ENCODE results near the gene CDC42BPB. TPM values are rescaled to one million over a fixed set of nuclear protein-coding genes. Genes with fewer than 3 reads are reported as not detected.
"Not testable (repeated sequence)": the region's sequence is repeated elsewhere in the genome, so short reads cannot be mapped to it uniquely, and the experiment has no call there.

Gene CDC42BPB
- total RNA-seq, 1 donor from 2014 or later = 83.1 TPM

- no peak for DNase-seq
Observed at GRCh38 chr14:102898776-102899515, 158.4 kb downstream of the CDC42BPB start.

GRCh38 chr14:102898298-102898697, 159.1 kb downstream of the CDC42BPB start:
- no peak for DNase-seq

DNA sequence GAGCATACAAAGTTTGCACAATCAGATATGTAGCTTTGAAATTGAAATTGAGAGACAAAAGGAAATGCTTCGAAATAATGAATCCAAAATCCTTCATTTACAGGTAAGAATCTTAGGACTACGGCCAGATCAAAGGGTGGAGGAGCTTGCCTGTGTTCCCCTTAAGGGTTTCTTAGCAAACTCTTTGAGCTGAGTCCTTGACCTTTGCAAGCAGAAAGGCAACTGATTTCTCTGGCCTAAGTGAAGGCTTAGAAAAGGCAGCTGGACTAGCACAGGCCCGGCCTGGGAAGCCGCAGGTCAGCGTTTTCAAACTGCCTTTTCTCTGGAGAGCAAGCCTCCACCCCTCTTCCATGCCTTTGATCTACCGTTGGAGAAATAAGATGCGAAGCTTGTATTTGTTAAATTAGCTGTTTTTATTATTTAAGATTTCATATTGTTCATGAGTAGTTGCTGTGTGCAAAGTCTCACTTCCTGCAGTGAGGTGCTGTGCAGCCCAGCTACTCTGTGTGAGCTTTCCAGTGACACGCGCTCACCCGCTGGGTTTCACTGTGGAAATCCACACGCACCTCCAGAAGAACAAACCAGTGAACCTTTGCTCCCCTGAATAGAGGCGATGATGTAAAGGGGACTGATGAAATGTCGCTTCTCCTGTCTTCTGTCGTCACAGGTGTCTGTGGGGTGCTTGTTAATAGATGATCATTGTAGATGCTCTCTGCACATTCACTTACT, 159.9 kb downstream of the CDC42BPB start:
- no peak for DNase-seq

DNA sequence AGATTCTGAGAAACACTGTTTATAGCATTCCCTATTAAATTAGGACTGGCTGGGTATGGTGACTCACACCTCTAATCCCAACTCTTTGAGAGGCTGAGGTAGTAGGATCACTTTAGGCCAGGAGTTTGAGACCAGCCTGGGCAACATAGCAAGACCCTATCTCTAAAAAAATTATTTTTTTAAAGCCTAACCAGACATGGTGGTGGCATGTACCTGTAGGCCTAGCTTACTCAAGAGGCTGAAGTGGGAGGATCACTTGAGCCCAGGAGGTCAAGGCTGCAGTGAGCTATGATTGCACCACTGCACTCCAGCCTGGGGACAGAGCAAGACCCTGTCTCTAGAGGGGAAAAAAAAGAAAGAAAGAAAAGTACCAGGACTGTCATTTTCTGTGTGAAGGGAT, 160.6 kb downstream of the CDC42BPB start:
- DNase-seq = not testable (repeated sequence)

- DNase-seq = peak; percentile 74
Observed at GRCh38 chr14:102893452-102893851, 163.9 kb downstream of the CDC42BPB start.

- DNase-seq = no peak
Observed at GRCh38 chr14:102892651-102893050, 164.7 kb downstream of the CDC42BPB start.

DNA sequence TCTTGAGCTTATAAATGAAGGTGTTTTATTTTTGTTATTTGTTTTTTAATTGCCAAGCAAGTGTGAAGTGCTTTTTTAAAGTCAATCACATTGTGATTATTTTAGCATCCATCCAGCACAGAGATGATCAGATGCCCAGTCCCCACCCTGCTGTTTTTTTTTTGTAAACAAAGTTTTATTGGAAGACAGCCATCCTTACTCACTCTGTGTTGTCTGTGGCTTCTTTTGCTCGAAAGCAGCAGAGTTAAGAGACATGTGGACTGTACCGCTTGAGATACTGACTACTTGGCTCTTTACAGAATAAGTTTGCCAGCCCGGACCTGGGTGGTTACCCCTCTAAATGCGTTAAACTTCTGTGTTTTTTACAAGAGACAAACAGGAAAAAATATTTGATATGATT, 165.8 kb downstream of the CDC42BPB start:
- DNase-seq = no peak

DNA sequence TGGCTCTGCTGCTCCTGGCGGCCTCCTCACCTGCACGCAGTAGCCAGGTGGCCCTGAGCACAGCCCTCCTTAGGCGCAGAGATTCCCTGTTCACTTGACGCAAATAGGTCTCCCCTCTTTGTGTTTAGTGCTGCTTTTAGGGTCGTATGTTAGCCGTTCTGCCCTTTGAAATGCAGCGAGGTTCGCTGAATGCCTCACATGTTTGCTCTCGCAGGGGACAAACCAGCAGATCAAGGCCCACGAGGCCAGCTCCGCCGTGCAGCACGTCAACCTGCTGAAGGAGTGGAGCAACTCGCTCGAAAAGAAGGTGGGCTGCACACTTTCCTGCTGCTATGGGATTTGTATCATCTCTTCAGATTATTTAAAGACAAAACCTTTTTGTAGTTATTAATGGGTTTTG, 166.2 kb downstream of the CDC42BPB start:
- no peak for DNase-seq

GRCh38 chr14:102889615-102890014, 167.7 kb downstream of the CDC42BPB start:
- DNase-seq = no peak

- DNase-seq = no peak
Observed at GRCh38 chr14:102888748-102889147, 168.6 kb downstream of the CDC42BPB start.

DNA sequence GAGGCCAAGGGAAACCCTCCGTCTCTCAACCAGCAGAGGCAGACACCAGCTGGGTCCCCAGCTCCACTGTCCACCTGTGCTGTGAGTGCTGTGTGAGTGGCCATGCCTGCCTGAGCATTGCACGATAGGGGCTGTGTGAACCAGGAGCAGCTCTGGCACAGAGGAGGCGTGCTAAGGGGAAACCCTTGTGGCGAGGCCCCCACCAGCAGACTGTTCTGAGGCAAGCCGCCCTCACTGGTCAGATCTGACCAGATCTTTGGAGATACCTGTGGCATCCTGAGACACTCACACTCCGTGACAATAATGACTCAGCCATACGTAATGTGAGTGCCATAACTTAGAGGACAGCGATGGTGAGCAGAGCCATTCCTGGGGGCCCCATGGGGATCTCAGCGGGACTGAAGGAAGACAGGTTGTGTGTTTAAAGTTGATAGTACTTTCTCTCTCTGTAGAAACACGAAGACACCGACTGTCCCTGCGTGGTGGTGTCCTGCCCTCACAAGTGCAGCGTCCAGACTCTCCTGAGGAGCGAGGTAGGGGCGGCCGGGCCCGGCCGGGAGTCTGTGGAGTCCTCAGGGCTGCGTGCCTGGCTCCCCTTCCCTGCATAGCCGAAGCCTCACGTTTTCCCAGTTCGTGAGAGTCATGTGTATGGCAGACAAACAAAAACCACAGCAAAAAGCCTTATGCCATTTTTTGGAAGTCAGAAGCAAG, 171.5 kb downstream of the CDC42BPB start:
- no peak for DNase-seq

DNA sequence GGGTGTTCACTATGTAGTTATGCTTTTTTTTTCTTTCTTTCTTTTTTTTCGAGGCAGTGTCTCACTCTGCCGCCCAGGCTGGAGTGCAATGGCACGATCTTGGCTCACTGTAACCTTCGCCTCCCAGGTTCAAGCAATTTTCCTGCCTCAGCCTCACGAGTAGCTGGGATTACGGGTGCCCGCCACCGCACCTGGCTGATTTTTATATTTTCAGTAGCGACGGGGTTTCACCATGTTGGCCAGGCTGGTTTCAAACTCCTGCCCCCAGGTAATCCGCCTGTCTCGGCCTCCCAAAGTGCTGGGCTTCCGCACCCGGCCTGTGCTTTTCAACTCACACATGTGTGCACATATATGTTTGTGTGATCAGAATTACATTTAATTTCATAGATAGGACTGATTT, 173.8 kb downstream of the CDC42BPB start:
- no peak for DNase-seq

- no peak for DNase-seq
Observed at GRCh38 chr14:102883089-102883541, 174.2 kb downstream of the CDC42BPB start.

Other genes starting within 250 kb of the CDC42BPB start
- gene AMN, start 134.9 kb downstream of the CDC42BPB start, total RNA-seq = 2.1 TPM
- not detected for gene LBHD2, start 26.7 kb upstream of the CDC42BPB start, total RNA-seq
- gene EXOC3L4, start 37.2 kb upstream of the CDC42BPB start, total RNA-seq = 6.3 TPM
- 73.4 TPM for gene TNFAIP2, start 65.9 kb upstream of the CDC42BPB start, total RNA-seq